Cerebellar nuclear complex (tissue), 1 donor: Measurements from ENCODE around the gene AGAP3.

Source experiments
- DNase-seq, 2 experiments: peaks; one replicate each; lab custom pipeline; 2025; lab: John Stamatoyannopoulos, UW

The AGAP3 gene

DNA sequence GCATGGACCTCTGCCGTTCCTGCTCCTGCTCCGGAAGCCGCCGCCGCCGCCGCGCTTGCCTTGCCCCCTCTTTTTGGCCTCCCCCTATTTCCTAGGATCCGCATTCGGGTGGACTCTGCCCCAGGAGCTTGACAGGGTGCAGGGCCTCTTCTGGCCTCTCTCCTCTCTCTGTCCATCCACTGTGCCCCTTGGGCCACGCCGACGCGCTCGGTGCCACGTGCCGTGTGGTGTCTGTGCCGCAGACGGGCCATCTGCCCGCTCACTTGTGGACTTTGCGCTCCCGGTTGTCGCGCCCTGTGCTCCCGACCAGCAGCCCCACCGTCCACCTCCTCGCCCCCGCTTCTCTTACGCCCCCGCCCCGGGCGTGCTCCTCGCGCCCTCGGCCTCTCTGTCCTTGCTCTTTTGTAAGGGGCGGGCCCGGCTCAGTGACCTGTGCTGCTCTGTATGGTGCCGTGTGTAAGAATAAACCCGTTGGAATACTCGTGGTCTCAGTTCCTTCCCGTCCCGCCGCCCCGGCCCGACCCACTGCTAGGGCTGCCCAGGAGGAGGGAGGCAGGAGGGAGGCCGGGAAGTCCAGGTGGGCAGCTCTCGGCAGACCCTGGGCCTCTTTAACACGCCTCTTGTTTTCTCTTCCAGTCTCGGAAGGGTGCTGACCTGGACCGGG is 37.0 kb downstream of the AGAP3 start:
- no peak for DNase-seq

DNA sequence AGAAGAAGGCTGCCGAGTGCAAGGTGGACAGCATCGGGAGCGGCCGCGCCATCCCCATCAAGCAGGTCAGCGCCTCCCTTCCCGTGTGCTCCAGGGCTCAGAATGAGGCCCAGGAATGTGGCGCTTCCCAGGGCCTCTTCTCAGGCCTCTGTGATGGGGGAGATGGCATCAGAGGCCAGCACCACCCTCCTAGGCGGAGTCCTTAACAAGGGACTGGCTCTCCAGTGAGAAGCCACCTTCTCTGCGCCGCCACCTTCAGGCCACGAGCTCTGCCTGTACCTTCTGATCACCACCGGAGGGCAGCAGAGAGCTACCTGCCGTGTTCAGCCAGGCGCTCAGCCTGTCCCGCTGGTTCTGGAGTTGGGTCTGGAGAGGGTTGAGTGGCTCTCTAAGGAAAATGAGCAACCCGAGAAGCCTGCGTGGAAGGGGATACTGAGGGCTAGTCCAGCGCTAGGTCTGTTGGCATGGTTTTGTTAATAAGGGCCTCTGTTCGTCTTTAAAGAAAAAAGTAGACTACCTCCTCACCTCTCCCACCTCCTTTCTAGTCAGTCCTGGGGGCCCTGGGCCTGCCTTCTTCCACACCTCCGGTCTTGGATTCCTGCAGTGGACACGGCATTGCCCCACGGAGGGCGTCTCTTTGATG is 37.7 kb downstream of the AGAP3 start:
- peak; percentile 14 to 80 for DNase-seq

DNA sequence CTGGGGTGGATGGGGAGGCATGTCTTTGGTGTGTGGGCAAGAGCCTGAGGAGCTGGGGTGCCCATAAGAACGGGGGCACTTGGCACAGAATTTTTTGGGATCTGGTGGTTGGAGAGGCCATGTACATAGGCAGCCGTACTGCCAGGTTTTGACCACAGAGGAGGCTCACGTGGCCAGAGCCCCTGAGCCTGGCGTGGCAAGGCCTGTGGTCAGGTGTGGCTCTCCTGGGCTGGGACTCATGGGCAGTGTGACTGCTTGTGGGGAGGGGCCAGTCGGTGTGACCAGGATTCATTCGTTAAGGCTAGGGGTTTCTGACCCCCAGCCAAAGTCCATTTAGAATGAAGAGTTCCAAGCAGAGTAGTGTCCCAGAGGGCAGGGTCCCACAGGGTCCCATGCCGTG is 38.2 kb downstream of the AGAP3 start:
- DNase-seq: no peak

DNA sequence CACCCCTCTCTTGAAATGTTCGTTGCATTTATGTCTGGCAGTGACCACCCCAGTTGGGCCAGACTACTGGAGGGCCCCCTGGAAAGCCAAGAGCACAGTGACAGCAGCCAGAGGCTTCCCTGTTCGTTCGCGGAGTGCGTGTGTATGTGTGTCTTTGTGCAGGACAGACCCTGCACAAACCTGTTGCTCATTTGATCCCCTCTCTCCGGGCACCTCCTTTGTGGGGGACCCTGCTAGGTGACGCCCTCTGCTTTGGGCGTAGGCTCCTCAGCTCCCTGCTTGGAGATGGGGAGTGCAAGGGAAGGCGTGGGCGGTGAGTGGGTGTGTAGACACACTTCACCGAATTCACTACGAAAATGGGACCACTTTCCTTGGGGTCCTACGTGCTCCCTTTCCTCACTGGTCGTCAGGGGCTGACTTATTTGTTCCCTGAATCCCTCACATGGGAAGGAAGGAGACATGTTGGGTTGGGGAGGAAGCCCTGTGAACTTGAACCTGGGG is 38.7 kb downstream of the AGAP3 start:
- DNase-seq: no peak

DNA sequence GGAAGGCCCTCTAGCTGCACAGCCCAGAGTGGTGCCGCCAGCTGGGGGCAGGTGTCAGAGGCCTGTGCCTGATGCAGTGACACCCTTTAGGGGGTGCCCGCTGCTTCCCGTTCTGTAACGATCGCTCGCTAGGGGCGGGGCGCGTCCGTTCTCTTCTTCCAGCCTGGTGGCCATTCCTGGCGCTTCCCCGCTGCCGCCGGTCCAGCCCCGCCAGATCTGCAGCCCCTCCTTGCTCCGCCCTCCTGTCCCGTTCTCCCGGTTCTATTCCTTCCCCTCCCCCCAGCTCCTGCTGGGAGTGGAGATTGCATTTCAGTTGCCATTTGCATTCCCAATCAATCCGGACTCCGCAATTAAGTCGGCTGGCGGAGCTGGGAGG is 39.2 kb downstream of the AGAP3 start:
- DNase-seq: no peak

DNA sequence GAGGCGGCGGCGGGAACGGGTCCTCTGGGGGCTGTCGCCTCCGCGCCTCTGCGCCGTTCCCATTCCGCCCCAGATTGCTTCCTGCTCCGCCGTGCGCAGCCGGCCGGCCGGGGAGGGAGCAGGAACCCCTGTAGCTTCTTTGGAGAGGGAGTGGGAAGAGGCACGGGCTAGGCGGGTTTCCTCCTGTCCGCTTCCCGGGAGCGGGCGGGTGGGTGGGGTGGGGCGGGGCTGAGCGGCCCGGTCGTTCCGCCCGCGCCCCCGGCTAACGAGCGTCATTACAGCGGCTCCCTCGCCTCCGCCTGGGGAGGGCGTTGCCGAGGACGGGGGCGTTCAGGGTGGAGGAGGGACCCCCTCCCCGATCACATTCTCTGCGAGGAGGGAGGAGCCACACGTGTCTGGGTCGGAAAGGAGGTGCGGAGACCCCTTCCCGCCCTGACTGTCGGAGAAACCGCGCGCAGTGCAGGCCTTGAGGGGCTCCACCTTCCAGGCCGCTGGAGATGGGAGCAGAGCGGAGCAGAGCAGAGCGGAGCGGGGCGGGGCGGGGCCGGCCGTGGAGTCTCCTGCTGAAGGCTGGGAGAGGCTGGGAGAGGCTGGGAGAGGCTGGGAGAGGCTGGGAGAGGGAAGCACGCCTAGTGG is 39.7 kb downstream of the AGAP3 start:
- DNase-seq: no peak

DNA sequence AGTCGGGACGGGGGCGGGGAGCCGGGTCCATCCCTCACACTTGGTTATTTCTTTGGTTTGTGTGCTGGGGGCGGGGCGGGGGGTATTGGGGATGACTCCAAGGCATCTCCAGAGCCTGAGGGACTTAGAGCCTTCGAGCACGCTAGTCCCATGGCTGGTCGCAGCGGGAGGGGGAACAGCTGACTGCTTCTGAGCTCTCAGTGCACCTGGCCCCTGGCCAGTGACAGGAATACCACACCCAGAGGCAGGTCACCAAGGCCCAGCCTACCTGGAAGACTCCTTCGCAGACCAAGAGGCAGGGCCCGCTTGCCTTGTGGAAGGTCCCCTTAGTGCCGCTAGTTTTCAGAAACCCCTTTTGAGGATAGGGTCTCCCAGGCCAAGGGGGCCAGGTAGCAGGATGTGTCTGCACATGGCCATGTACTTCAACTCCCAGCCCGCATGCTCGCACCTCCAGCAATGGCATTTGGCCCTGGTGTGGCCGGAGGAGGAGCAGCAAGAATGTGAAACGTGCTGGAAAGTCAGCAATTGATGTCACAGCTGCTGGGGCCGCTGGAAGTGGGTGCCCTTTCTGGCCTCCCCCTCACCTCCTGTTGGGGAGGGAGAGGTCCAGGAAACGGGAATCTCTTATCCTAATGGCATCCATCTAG is 40.3 kb downstream of the AGAP3 start:
- DNase-seq: no peak

DNA sequence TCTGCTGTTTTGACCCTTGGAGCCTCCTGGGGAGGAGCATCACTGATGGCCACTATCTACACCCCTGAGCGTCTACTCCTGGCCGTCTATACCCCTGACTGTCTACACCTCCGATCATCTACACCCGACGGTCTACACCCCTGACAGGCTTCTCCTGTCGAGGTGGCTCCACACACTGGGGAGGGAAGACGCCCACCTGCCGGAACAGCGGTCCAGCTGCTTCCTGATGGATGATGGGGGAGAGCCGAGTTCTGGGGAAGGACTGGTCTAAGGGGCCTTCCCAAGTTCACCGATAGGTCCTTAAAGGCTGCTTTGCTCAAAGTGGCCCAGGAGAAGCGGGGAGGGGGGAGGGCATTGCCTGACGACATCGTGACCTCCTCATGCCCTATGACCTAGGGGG is 41.9 kb downstream of the AGAP3 start:
- DNase-seq: no peak

DNA sequence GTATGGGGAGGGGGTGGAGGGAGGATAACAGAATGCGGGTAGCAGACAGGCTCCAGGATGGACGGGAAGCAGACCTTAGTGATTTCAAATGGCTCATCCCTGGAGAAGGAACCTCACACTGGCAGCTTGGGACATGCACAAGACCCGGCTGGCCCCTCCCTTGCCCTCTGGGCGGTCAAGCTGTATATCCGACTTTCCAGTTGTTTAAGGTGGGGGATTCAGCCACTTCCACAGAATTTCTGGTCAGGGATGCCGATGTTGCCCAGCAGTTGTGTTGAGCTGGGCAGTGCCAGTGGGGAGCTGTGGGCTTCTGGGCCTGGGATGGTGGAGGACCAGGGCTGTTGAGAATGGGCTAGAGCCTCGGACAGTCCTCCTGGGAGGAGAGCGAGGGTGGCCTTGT is 42.4 kb downstream of the AGAP3 start:
- DNase-seq: no peak

DNA sequence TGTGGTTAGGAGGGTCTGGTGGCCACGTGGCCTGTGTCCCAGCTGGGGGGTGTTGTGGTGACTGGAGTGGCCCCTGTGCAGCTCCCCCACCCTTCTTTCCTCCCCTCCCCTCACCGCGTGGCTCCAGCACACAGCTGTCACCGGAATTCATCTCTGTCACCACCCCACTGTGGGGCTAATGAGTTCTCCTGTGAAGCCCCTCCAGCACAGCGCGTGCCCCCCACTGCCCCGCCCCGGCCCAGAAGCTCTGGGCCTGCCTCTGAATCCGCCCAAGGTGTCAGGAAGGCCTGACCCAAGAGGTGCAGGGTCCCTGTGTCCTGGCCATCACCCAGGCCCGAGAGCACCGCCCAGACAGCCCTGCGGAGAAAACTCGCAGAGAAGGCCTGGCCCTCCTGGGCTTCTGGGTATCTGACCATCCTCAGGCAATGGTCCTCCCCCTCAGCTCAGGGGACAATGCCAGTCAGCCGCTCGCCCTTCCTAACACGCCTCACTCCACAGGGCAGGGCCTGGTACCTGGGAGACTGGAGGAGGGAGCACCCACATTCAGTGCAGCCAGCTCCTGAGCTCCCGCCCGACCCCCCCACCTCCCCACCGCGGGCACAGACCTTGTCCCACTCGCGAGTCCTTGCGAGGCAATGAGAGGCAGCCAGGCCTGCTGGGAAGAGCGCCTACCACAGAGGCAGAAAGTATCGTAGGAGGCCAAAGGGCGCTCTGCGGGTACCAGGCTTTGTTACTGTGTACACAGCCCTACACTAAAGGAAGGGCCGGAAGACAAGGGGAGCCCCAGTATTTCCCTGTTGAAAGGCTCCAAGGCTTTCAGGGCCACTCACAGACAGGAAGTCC is 43.1 kb downstream of the AGAP3 start:
- DNase-seq: no peak

DNA sequence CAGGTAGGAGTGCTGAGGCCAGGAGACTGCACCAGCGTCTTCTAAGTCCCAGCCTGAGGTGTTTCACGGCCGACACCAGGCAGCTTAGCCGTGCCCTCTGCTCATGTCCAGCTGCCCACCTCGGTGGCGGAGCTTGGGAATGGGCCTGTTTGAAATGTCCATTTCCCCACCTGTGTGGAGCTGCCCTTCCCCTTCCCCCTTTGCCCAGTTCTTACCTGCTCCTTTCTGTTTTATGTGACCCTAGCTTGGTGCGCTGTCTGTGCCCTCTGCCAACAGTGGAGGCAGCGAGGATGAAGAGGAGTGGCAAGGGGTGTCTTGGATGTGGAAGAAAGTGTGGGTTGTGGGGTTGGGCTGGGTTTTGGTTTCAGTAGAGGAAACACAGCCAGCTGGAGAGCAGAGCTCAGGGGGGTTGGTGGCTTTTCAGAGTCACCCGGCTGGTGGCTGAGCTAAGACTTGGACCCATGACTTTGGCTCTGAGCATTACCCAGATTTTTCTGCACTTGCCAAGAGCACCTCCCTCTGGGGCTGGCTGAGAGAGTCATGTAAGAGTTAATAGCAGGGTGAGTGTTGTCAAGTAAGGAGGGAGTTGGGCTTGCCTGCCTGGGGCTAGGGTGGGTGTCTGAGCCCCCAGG is 43.8 kb downstream of the AGAP3 start:
- DNase-seq: no peak

DNA sequence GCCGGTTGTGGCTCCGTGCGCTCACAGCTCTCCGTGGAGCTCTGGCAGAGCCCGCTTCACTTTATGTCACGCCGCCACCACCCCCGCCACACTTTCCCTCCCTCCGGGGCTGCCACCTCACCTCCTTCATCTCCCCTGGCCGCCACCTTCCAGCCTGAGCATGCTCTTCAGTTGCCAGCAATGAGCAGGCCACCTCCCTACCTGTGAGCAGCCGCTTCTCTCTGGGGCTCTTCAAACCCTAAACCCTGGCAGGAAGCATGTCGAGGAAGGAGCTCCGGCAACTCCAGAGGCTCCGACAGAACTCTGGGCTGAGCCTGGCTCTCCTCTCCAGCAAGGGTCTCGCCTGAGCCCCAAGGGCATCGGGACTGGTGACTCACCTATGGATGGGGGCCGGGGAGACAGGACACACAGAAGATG is 44.5 kb downstream of the AGAP3 start:
- no peak for DNase-seq

DNA sequence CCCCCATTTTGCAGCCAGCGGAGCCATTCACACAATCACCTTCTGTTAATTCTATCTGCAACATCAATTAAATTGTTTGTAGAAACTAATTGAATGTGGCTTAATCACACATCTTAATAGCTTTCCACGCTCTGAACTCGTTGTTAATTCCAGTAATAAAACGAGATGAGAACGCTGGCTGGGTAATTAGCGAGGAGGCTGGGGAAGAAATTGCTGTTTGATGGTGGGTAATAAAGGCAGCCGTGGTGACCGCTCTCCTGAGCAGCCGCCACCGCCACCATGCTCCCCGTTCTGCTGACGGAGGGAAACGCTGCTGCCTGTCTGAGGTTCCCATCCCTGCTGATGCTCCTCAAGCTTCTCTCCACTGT is 44.9 kb downstream of the AGAP3 start:
- no peak for DNase-seq

DNA sequence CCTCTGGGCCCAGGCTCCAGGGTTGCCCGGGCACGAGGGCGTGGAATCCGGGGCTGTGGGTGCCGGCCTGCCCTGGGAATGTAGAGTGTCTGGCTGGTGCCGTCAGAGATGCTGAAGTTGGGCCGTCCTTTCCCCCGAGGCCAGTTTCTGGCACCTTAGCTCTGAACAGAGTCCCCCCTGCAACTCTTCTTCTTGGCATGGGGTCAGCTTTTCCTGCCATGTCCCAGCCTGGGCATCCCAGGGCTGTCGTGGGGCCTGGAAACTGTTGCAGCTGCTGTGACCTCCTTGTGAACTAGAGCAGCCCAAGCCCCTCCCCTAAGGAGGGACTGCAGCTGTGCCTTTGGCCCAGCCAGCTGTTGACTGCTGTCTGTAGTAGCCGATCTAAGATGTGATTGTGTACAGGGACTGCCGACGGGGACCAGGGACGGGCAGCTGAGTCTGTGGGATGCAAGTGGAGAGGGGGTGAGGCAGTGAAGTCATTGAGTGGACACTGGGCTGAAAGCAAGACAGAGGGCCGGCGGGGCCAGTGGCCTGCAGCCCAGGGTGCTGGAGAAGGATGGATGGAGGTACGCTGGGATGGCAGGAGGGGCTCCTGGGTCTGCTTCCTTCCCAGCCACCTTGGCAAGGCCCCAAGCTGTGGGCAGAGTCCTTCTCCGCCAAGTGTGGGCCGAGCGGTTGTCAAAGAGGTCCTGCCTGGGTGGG is 45.5 kb downstream of the AGAP3 start:
- DNase-seq: no peak

DNA sequence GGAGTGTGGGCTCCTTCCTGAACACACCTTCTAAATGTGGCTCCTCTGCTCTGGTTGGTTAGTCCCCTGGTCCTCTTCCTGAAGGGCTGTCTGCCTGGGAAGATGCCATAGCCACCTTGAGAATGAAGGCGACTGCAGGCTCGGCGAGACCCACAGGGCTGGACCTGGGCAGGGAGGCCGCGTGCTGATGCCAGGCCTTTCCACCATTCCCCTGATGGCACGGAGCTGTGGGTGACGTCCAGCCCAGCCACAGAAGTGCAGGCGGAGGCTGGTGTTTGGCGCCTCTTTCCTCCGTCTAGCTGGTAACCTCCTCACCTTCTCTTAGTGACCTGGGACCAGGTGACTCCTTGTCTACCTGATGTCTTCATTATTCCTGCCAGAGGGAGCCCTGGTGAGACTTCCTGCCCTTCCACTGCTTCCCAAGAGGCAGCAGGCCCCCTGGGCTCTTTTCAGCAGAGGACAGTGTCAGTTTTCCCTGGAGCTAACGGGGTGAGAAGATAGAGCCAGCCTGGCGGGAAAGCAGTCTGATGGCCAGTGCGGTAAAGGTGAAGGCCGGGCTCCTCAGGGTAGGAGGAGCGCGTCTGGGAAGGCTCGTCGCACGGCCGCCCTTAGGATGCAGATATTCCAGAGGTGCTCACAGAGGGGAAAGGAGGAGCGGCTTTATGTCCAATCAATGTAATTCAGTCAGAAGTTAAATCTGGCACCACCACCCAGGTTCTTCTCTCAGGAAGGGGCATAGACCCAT is 46.4 kb downstream of the AGAP3 start:
- no peak for DNase-seq

DNA sequence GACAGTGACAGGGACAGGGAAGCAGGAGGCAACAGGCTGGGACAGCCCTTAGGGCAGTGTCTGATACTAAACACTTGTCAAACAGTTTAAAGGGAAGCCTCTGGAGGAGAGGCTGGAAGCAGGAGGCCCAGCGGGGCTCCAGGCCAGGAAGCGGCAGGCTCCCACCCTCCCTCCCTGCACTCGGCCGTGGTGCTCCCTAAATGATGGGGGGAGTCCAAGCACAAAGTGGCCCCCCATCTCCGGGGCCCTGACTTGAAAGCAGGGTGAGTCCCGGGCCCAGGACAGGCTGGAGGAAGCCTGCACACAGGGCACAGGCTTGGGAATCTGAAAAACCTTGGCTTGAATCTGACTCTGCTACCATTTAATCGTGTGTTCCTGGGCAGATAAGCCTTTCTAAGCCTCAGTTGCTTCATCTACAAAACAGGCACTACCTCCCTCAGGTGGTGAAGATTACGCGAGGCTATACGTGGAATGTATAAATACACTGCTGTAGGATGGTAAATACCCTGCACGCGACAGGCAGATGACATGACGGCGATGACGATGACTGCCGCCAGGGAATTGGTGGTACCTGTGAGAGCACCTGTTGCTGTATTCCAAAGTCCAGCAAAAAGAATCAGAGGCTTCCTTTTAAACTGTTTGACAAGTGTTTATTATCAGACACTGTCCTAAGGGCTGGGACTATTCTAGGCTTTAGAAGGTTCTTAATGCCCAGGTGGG is 47.2 kb downstream of the AGAP3 start:
- no peak for DNase-seq

DNA sequence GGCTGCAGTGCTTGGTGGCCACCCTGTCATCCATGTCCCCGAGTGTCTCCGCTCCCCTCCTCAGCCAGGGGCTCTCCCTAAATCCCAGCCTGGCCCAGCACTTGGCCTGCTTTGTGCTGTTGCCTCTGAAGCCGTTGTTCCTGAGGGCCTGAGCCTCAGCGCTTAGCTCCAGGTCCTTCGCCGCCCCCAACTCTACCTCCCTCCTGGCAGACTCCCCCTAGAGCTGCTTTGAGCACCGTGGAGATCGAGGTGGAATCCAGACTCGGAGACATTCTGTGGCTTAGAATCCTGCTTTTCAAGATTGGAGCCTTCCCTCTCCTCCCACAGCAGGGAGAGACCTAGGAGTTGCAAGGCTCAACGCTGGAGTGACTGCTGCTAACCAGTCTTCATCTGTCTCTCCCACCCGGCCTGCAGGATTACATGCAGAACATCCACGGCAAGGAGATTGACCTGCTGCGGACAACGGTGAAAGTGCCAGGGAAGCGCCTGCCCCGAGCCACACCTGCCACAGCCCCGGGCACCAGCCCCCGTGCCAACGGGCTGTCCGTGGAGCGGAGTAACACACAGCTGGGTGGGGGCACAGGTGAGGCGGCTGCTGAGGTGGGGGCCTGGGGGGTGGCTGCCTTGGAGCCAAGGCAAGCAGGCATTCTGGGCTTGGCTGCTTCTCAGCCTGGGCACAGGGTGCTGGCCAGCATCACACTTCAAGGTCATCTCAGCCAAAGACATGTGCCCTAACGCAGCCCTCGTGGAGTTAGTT is 47.9 kb downstream of the AGAP3 start:
- no peak for DNase-seq

DNA sequence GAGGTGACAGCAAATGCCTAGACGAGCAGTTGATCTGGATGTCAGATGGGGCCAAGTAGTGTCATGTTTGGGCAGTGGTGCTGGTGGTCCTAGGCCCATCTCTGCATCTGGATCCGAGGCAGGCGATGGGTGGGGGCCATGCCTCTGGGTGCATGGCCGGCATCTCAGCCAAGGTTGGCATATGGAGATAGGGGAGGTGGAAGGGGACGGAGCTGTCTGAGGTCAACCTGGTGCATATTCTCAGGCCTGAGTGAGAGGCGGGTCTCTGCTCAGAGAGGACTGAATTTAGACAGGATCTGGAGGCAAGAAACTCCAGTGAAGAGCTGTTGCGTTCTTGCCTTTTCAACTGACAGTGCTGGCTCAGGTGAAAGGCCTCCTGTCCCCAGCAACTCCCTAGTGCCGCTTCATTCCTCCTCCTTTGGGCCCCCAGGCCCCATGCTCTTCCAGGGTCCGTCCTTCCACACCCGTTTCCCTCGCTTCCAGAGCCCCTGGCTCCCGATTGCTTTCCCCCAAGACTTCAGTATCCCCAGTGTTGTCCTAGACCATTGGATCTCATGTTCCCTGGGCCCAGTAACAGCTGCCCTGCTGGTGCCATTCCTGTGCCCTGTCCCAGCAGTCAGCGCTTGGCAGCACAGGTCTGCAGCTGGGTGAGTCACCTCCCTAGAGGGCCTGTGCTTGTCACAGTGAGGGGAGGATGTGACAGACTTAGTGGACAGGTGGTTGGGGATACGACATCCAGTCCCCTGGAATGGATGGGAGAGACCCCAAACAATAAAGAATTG is 48.7 kb downstream of the AGAP3 start:
- DNase-seq: no peak
